ENCODE results near the gene SPOCK3.

- TF ChIP-seq CTCF (IDR thresholded peaks at IDR 0.05; ENCODE audit: low read depth, low read length, missing input control) (no peak), MAX (IDR thresholded peaks at IDR 0.05) (no peak), FOXA1 (IDR thresholded peaks at IDR 0.05) (no peak), HNF4A (conservative IDR thresholded peaks at IDR 0.05) (no peak), GABPA (IDR thresholded peaks at IDR 0.05 in 1 of 2, conservative IDR thresholded peaks at IDR 0.05 in 1 of 2) (no peak), NR2F2 (IDR thresholded peaks at IDR 0.05) (no peak), ATF3 (IDR thresholded peaks at IDR 0.05) (no peak)
These were observed 347.6 kb downstream of the SPOCK3 start for GRCh38 chr4:166886718-166887117.

All from liver (tissue), 3 donors.